HCT116 (cell line): Measurements from ENCODE around the gene SLC22A7. TPM values are rescaled to one million over a fixed set of nuclear protein-coding genes. Genes with fewer than 3 reads are reported as not detected.

Experiments
- ATAC-seq: fragments of 200-7000 bp; cut with Tn5 transposase; 2 replicates; pipeline ENCODE4 v1.9.1; 2020; ENCODE audit warnings: mild to moderate bottlenecking, moderate library complexity
- BruUV-seq: library from RNA; stranded (reverse); fragments of 400-500 nt; replicated peaks from 2 replicates; lab custom pipeline; 2021; lab: Mats Ljungman, UMichigan
- CTCF ChIA-PET: fragments of 300-600 bp; sonication (Branson Sonifier 250); formaldehyde crosslinking; loops from one replicate; lab custom pipeline; 2021; ENCODE audit warnings: antibody characterized with exemption; lab: Charles Lee
- POLR2A ChIA-PET: fragments of 300-600, 350-600 bp; sonication (Branson Sonifier 250); formaldehyde crosslinking; loops from one replicate; lab custom pipeline; 2021; ENCODE audit warnings: antibody characterized with exemption; lab: Charles Lee
- RAD21 ChIA-PET, 2 experiments: fragments of 300-600 bp; sonication (Branson Sonifier 250); formaldehyde crosslinking; loops; one replicate each; lab custom pipeline; 2023; ENCODE audit warnings: low total read pairs in 2 of 2; ENCODE audit not compliant: uncharacterized antibody in 2 of 2, unreplicated experiment in 2 of 2, low non-redundant PET in 1 of 2; lab: Charles Lee
- DNase-seq: peaks from one replicate; pipeline ENCODE4 v3.0.0-alpha.2; 2010; ENCODE audit warnings: low read depth, low spot score
- H2AFZ ChIP-seq: fragments of 200-600 bp; shearing (Covaris generic), sonication (generic); 2 replicates; pipeline ENCODE4 v1.6.1; 2017; ENCODE audit warnings: low read depth, mixed run types, mixed read lengths, antibody characterized with exemption, low read length; ENCODE audit not compliant: poor library complexity, severe bottlenecking
- H3K27ac ChIP-seq: 2 replicates; pipeline ENCODE4 v1.5.1; 2012; ENCODE audit warnings: low read depth, low read length
- H3K27me3 ChIP-seq: fragments of 200-600 bp; sonication (generic); 2 replicates; pipeline ENCODE4 v1.6.1; 2016; ENCODE audit warnings: mixed run types, low read length, mixed read lengths; ENCODE audit not compliant: insufficient read depth
- H3K36me3 ChIP-seq, 2 experiments: fragments of 200-500 bp in 1 of 2; fragments of 200-600 bp in 1 of 2; sonication (Bioruptor generic) in 1 of 2; sonication (generic) in 1 of 2; 2 replicates each; pipeline versions ENCODE4 v1.5.1 to v1.6.1; 2014 to 2016; ENCODE audit warnings: low read length in 2 of 2, inconsistent platforms in 1 of 2, mixed read lengths in 1 of 2, mixed run types in 1 of 2; ENCODE audit not compliant: insufficient read depth in 2 of 2, control insufficient read depth in 1 of 2
- H3K4me1 ChIP-seq, 2 experiments: fragments of 200-600 bp in 1 of 2; sonication (generic) in 1 of 2; 2 replicates each; pipeline versions ENCODE4 v1.5.1 to v1.6.1; 2012 to 2017; ENCODE audit warnings: low read length in 2 of 2, inconsistent platforms in 1 of 2, mild to moderate bottlenecking in 1 of 2, mixed read lengths in 1 of 2, mixed run types in 1 of 2, moderate library complexity in 1 of 2; ENCODE audit not compliant: insufficient read depth in 2 of 2, control insufficient read depth in 1 of 2
- H3K4me2 ChIP-seq: fragments of 200-600 bp; sonication (generic); 2 replicates; pipeline ENCODE4 v1.6.1; 2017; ENCODE audit warnings: mixed run types, low read length, mixed read lengths
- H3K4me3 ChIP-seq, 2 experiments: fragments of 200-600 bp in 1 of 2; sonication (generic) in 1 of 2; replicated peaks in 1 of 2; 2 replicates each; pipeline ENCODE4 v1.5.1; 2011 to 2016; ENCODE audit warnings: low read length in 2 of 2, control low read depth in 1 of 2, low read depth in 1 of 2, mild to moderate bottlenecking in 1 of 2, mixed read lengths in 1 of 2, mixed run types in 1 of 2
- H3K79me2 ChIP-seq: fragments of 200-600 bp; sonication (generic); 2 replicates; pipeline ENCODE4 v1.6.1; 2017; ENCODE audit warnings: mild to moderate bottlenecking, mixed run types, low read length, moderate library complexity, mixed read lengths; ENCODE audit not compliant: insufficient read depth
- H3K9ac ChIP-seq: fragments of 200-600 bp; sonication (generic); 2 replicates; pipeline ENCODE4 v1.6.1; 2016; ENCODE audit warnings: low read length, mixed read lengths
- H3K9me2 ChIP-seq: fragments of 200-600 bp; sonication (generic), shearing (Covaris generic); 2 replicates; pipeline ENCODE4 v1.6.1; 2017; ENCODE audit warnings: mixed run types, mild to moderate bottlenecking, moderate library complexity; ENCODE audit not compliant: insufficient read depth
- H3K9me3 ChIP-seq, 2 experiments: fragments of 200-500 bp in 1 of 2; fragments of 200-600 bp in 1 of 2; sonication (Bioruptor generic) in 1 of 2; sonication (generic) in 1 of 2; 2 replicates each; pipeline ENCODE4 v1.6.1; 2014 to 2017; ENCODE audit warnings: low read length in 2 of 2, mixed read lengths in 2 of 2, inconsistent platforms in 1 of 2, low read depth in 1 of 2, mild to moderate bottlenecking in 1 of 2, mixed run types in 1 of 2, moderate library complexity in 1 of 2; ENCODE audit not compliant: control insufficient read depth in 1 of 2, insufficient read depth in 1 of 2
- H4K20me1 ChIP-seq: fragments of 200-600 bp; sonication (generic), shearing (Covaris generic); 2 replicates; pipeline ENCODE4 v1.6.1; 2017; ENCODE audit warnings: mixed run types, mild to moderate bottlenecking, moderate library complexity; ENCODE audit not compliant: insufficient read depth
- CBX3 ChIP-seq: IDR thresholded peaks from 2 replicates; pipeline ENCODE4 v1.6.1; 2012; ENCODE audit warnings: low read depth
- CEBPB ChIP-seq: IDR thresholded peaks from 2 replicates; pipeline ENCODE4 v1.6.1; 2012; ENCODE audit warnings: low read depth
- ELF1 ChIP-seq: IDR thresholded peaks from 2 replicates; pipeline ENCODE4 v1.6.1; 2012; ENCODE audit warnings: low read depth, borderline replicate concordance
- EZH2 ChIP-seq: fragments of 200-600 bp; sonication (generic); IDR thresholded peaks from 2 replicates; pipeline ENCODE4 v1.6.1; 2017; ENCODE audit warnings: antibody characterized with exemption, mixed run types
- EZH2phosphoT487 ChIP-seq: fragments of 200-600 bp; IDR thresholded peaks from 2 replicates; pipeline ENCODE4 v1.6.1; 2018; ENCODE audit warnings: antibody characterized with exemption, borderline replicate concordance
- FOSL1 ChIP-seq: IDR thresholded peaks from 2 replicates; pipeline ENCODE4 v1.6.1; 2012; ENCODE audit warnings: low read depth
- JUND ChIP-seq: IDR thresholded peaks from 2 replicates; pipeline ENCODE4 v1.6.1; 2012
- POLR2A ChIP-seq: IDR thresholded peaks from 2 replicates; pipeline ENCODE4 v1.7.0; 2011; ENCODE audit warnings: borderline replicate concordance; ENCODE audit not compliant: insufficient read depth, insufficient read length; ENCODE audit errors: extremely low read depth
- POLR2AphosphoS5 ChIP-seq: IDR thresholded peaks from 2 replicates; pipeline ENCODE4 v1.6.1; 2011; ENCODE audit warnings: mild to moderate bottlenecking, low read depth, low read length, moderate library complexity
- RAD21 ChIP-seq: IDR thresholded peaks from 2 replicates; pipeline ENCODE4 v1.6.1; 2012; ENCODE audit warnings: low read depth, mild to moderate bottlenecking
- SIN3A ChIP-seq: IDR thresholded peaks from 2 replicates; pipeline ENCODE4 v1.6.1; 2012; ENCODE audit warnings: low read depth
- SP1 ChIP-seq: IDR thresholded peaks from 2 replicates; pipeline ENCODE4 v1.6.1; 2012; ENCODE audit warnings: low read depth
- SRF ChIP-seq: IDR thresholded peaks from 2 replicates; pipeline ENCODE4 v1.6.1; 2012; ENCODE audit warnings: low read depth
- TCF7L2 ChIP-seq: IDR thresholded peaks from 2 replicates; pipeline ENCODE4 v1.7.0; 2011; ENCODE audit warnings: borderline replicate concordance, inconsistent platforms; ENCODE audit not compliant: insufficient read depth, insufficient read length; ENCODE audit errors: extremely low read depth
- YY1 ChIP-seq: IDR thresholded peaks from 2 replicates; pipeline ENCODE4 v1.6.1; 2011; ENCODE audit warnings: low read length, low read depth, moderate library complexity, mild to moderate bottlenecking; ENCODE audit not compliant: insufficient replicate concordance; ENCODE audit errors: extremely low read depth
- ZFX ChIP-seq: fragments of 450-650 bp; IDR thresholded peaks from 2 replicates; pipeline ENCODE4 v1.6.1; 2017
- intact Hi-C: fragments of 100-400 bp; cut with micrococcal nuclease; formaldehyde crosslinking; loops from 2 replicates; pipeline ENCODE4 v1.10.0; 2022
- total RNA-seq: library from RNA; stranded (reverse); gene quantifications from one replicate; pipeline ENCODE4 v1.2.1, GENCODE V29; 2021; ENCODE audit not compliant: unreplicated experiment
- TF ChIP-seq, protein P1 (sequence below): IDR thresholded peaks from 2 replicates; pipeline ENCODE4 v1.6.1; 2012; ENCODE audit warnings: low read depth
- TF ChIP-seq, protein P2 (sequence below): IDR thresholded peaks from 2 replicates; pipeline ENCODE4 v1.6.1; 2012
- TF ChIP-seq, protein P3 (sequence below): IDR thresholded peaks from 2 replicates; pipeline ENCODE4 v1.6.1; 2012
- TF ChIP-seq, protein P4 (sequence below): IDR thresholded peaks from 2 replicates; pipeline ENCODE4 v1.6.1; 2011; ENCODE audit warnings: mild to moderate bottlenecking, low read length, moderate library complexity; ENCODE audit not compliant: insufficient replicate concordance; ENCODE audit errors: extremely low read depth

SLC22A7 gene
- total RNA-seq, 1 experiment from 2014 or later, result not detected

DNA sequence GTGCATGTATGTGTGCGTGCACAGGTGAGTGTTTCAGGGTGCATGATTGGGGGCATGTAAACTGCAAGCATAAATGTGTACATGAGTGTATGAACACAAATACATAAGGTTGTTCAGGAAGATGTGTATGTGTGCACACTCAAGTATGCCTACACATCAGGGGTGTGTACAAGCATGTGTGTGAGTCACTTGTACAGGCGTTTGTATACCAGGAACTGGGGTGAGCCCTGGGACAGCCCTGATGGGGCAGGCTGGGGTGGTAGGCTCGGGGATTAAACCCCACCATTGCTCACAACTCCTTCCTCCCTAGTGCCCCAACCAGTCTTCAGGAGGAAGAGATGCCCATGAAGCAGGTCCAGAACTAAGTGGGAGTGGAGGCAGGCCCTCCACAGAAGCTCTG is 6.3 kb downstream of the SLC22A7 start:
- H3K9me3 ChIP-seq, result no peaks in the 10 kb centered on the region
- no peak for DNase-seq
- no TSS peak for BruUV-seq
- no peak overlapping the region for H3K9ac ChIP-seq
- no peak for ATAC-seq
- H3K79me2 ChIP-seq, result no peaks in the 10 kb centered on the region
- ChIA-PET CTCF (no interaction called here), POLR2A (no interaction called here), RAD21 (no interaction called here)
- no peak overlapping the region for H3K4me2 ChIP-seq
- no peak overlapping the region for H3K27ac ChIP-seq
- H3K4me3 ChIP-seq, result no peak overlapping the region
- no peaks in the 10 kb centered on the region for H3K4me1 ChIP-seq
- no peaks in the 10 kb centered on the region for H4K20me1 ChIP-seq
- H2AFZ ChIP-seq, result no peak overlapping the region
- intact Hi-C loops, result no loop called here
- TF ChIP-seq SIN3A (no peak), SRF (no peak), CBX3 (no peak), YY1 (no peak), ELF1 (no peak), SP1 (no peak), RAD21 (no peak), POLR2A (no peak), ZFX (no peak), POLR2AphosphoS5 (no peak), FOSL1 (no peak), CEBPB (no peak), TCF7L2 (no peak), EZH2 (no peak), EZH2phosphoT487 (no peak), JUND (no peak)
- TF ChIP-seq, protein P1, sequence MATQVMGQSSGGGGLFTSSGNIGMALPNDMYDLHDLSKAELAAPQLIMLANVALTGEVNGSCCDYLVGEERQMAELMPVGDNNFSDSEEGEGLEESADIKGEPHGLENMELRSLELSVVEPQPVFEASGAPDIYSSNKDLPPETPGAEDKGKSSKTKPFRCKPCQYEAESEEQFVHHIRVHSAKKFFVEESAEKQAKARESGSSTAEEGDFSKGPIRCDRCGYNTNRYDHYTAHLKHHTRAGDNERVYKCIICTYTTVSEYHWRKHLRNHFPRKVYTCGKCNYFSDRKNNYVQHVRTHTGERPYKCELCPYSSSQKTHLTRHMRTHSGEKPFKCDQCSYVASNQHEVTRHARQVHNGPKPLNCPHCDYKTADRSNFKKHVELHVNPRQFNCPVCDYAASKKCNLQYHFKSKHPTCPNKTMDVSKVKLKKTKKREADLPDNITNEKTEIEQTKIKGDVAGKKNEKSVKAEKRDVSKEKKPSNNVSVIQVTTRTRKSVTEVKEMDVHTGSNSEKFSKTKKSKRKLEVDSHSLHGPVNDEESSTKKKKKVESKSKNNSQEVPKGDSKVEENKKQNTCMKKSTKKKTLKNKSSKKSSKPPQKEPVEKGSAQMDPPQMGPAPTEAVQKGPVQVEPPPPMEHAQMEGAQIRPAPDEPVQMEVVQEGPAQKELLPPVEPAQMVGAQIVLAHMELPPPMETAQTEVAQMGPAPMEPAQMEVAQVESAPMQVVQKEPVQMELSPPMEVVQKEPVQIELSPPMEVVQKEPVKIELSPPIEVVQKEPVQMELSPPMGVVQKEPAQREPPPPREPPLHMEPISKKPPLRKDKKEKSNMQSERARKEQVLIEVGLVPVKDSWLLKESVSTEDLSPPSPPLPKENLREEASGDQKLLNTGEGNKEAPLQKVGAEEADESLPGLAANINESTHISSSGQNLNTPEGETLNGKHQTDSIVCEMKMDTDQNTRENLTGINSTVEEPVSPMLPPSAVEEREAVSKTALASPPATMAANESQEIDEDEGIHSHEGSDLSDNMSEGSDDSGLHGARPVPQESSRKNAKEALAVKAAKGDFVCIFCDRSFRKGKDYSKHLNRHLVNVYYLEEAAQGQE, result no peak
- TF ChIP-seq, protein P2, sequence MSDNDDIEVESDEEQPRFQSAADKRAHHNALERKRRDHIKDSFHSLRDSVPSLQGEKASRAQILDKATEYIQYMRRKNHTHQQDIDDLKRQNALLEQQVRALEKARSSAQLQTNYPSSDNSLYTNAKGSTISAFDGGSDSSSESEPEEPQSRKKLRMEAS, result no peak
- TF ChIP-seq, protein P3, sequence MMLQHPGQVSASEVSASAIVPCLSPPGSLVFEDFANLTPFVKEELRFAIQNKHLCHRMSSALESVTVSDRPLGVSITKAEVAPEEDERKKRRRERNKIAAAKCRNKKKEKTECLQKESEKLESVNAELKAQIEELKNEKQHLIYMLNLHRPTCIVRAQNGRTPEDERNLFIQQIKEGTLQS, result no peak
- TF ChIP-seq, protein P4, sequence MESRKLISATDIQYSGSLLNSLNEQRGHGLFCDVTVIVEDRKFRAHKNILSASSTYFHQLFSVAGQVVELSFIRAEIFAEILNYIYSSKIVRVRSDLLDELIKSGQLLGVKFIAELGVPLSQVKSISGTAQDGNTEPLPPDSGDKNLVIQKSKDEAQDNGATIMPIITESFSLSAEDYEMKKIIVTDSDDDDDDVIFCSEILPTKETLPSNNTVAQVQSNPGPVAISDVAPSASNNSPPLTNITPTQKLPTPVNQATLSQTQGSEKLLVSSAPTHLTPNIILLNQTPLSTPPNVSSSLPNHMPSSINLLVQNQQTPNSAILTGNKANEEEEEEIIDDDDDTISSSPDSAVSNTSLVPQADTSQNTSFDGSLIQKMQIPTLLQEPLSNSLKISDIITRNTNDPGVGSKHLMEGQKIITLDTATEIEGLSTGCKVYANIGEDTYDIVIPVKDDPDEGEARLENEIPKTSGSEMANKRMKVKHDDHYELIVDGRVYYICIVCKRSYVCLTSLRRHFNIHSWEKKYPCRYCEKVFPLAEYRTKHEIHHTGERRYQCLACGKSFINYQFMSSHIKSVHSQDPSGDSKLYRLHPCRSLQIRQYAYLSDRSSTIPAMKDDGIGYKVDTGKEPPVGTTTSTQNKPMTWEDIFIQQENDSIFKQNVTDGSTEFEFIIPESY, result no peak
- H3K36me3 ChIP-seq, result no peaks in the 10 kb centered on the region
- H3K27me3 ChIP-seq, result no peaks in the 10 kb centered on the region
- no peaks in the 10 kb centered on the region for H3K9me2 ChIP-seq
